IMR-90 (cell line): Measurements from ENCODE around the gene INPP5D. TPM values are rescaled to one million over a fixed set of nuclear protein-coding genes. Genes with fewer than 3 reads are reported as not detected.

Experiments used
- ATAC-seq: fragments of 200-7000 bp; cut with Tn5 transposase; 2 replicates; pipeline ENCODE4 v1.9.1; 2020; ENCODE audit warnings: low read depth, mild to moderate bottlenecking, moderate library complexity
- BruUV-seq: library from RNA; stranded (reverse); fragments of 400-500 nt; replicated peaks from 2 replicates; lab custom pipeline; 2021; lab: Mats Ljungman, UMichigan
- CTCF ChIA-PET: fragments of 300-600 bp; formaldehyde crosslinking; extraction: SDS; loops from one replicate; lab custom pipeline; 2021; ENCODE audit warnings: antibody characterized with exemption; lab: Yijun Ruan, JAX
- POLR2A ChIA-PET: fragments of 300-600 bp; sonication (Branson Sonifier 250); formaldehyde crosslinking; loops from one replicate; lab custom pipeline; 2022; ENCODE audit warnings: antibody characterized with exemption; ENCODE audit not compliant: unreplicated experiment; lab: Charles Lee
- DNase-seq: peaks from one replicate; pipeline ENCODE4 v3.0.0; 2013
- H2AFZ ChIP-seq: replicated peaks from 2 replicates; pipeline ENCODE3; 2013; ENCODE audit warnings: low read length, mild to moderate bottlenecking; ENCODE audit not compliant: poor library complexity
- H2AK5ac ChIP-seq: 2 replicates; pipeline ENCODE4 v1.6.1; 2013; ENCODE audit warnings: low read depth, low read length, inconsistent platforms
- H2AK9ac ChIP-seq: replicated peaks from 2 replicates; pipeline ENCODE3; 2013; ENCODE audit warnings: mild to moderate bottlenecking, low read depth, low read length, moderate library complexity; ENCODE audit not compliant: poor library complexity
- H2BK120ac ChIP-seq: 2 replicates; pipeline ENCODE4 v1.6.1; 2013; ENCODE audit warnings: low read depth, low read length, inconsistent platforms
- H2BK15ac ChIP-seq: 3 replicates; pipeline ENCODE4 v1.6.1; 2013; ENCODE audit warnings: low read depth, low read length, inconsistent platforms
- H2BK20ac ChIP-seq: 2 replicates; pipeline ENCODE4 v1.6.1; 2013; ENCODE audit warnings: low read depth, mild to moderate bottlenecking, inconsistent platforms, low read length, moderate library complexity
- H2BK5ac ChIP-seq: 2 replicates; pipeline ENCODE4 v1.6.1; 2013; ENCODE audit warnings: mild to moderate bottlenecking, low read depth, low read length, inconsistent platforms; ENCODE audit not compliant: poor library complexity, severe bottlenecking
- H3K14ac ChIP-seq: replicated peaks from 2 replicates; pipeline ENCODE4 v1.6.1; 2013; ENCODE audit warnings: low read depth, low read length, inconsistent platforms
- H3K18ac ChIP-seq: 2 replicates; pipeline ENCODE4 v1.6.1; 2013; ENCODE audit warnings: low read depth, low read length, control low read depth
- H3K23ac ChIP-seq: 2 replicates; pipeline ENCODE4 v1.6.1; 2013; ENCODE audit warnings: low read depth, low read length, inconsistent platforms
- H3K27ac ChIP-seq: 2 replicates; pipeline ENCODE4 v1.5.1; 2013; ENCODE audit warnings: mild to moderate bottlenecking, control low read depth, low read length; ENCODE audit not compliant: insufficient read depth
- H3K27me3 ChIP-seq: 2 replicates; pipeline ENCODE4 v1.6.1; 2013; ENCODE audit warnings: low read length; ENCODE audit not compliant: control insufficient read depth, insufficient read depth
- H3K36me3 ChIP-seq: 2 replicates; pipeline ENCODE4 v1.6.1; 2013; ENCODE audit warnings: low read length, mixed read lengths; ENCODE audit not compliant: control insufficient read depth, insufficient read depth
- H3K4ac ChIP-seq: 2 replicates; pipeline ENCODE4 v1.6.1; 2013; ENCODE audit warnings: low read depth, low read length, inconsistent platforms
- H3K4me1 ChIP-seq: 2 replicates; pipeline ENCODE4 v1.6.1; 2013; ENCODE audit warnings: low read length, mixed read lengths; ENCODE audit not compliant: control insufficient read depth, insufficient read depth
- H3K4me2 ChIP-seq: 2 replicates; pipeline ENCODE4 v1.6.1; 2013; ENCODE audit warnings: low read depth, mild to moderate bottlenecking, control low read depth, low read length, moderate library complexity
- H3K4me3 ChIP-seq: 2 replicates; pipeline ENCODE4 v1.5.1; 2013; ENCODE audit warnings: low read depth, mild to moderate bottlenecking, control low read depth, low read length, moderate library complexity; ENCODE audit not compliant: insufficient read depth
- H3K56ac ChIP-seq: 2 replicates; pipeline ENCODE4 v1.6.1; 2013; ENCODE audit warnings: low read length, inconsistent platforms; ENCODE audit not compliant: insufficient read depth; ENCODE audit errors: extremely low read depth
- H3K79me1 ChIP-seq, 2 experiments: 2 replicates each; pipeline ENCODE4 v1.6.1; 2013; ENCODE audit warnings: low read length in 2 of 2, inconsistent platforms in 1 of 2, low read depth in 1 of 2
- H3K9ac ChIP-seq: 2 replicates; pipeline ENCODE4 v1.6.1; 2013; ENCODE audit warnings: low read depth, low read length, control low read depth
- H3K9me1 ChIP-seq: 2 replicates; pipeline ENCODE4 v1.6.1; 2013; ENCODE audit warnings: low read length, inconsistent platforms; ENCODE audit not compliant: insufficient read depth
- H3K9me3 ChIP-seq: 2 replicates; pipeline ENCODE4 v1.6.1; 2013; ENCODE audit warnings: low read length; ENCODE audit not compliant: control insufficient read depth, insufficient read depth
- H4K20me1 ChIP-seq: 2 replicates; pipeline ENCODE4 v1.6.1; 2013; ENCODE audit warnings: low read length, inconsistent platforms; ENCODE audit not compliant: insufficient read depth
- H4K5ac ChIP-seq: 2 replicates; pipeline ENCODE4 v1.6.1; 2013; ENCODE audit warnings: mild to moderate bottlenecking, low read depth, low read length, control low read depth
- H4K8ac ChIP-seq, 2 experiments: 2 replicates each; pipeline ENCODE4 v1.6.1; 2013; ENCODE audit warnings: low read depth in 2 of 2, low read length in 2 of 2, control low read depth in 1 of 2, inconsistent platforms in 1 of 2
- H4K91ac ChIP-seq: 2 replicates; pipeline ENCODE4 v1.6.1; 2013; ENCODE audit warnings: low read depth, low read length, inconsistent platforms; ENCODE audit not compliant: insufficient read depth
- BHLHE40 ChIP-seq: fragments of 150-350 bp; IDR thresholded peaks from 2 replicates; pipeline ENCODE4 v1.6.1; 2016; ENCODE audit warnings: mild to moderate bottlenecking, low read depth, low read length
- CEBPB ChIP-seq: IDR thresholded peaks from 2 replicates; pipeline ENCODE4 v1.6.1; 2012; ENCODE audit warnings: low read depth, low read length, improper control_type of control experiment
- CHD1 ChIP-seq: IDR thresholded peaks from 2 replicates; pipeline ENCODE4 v1.6.1; 2012; ENCODE audit warnings: low read depth, low read length, improper control_type of control experiment
- FOS ChIP-seq: fragments of 150-350 bp; IDR thresholded peaks from 2 replicates; pipeline ENCODE4 v1.6.1; 2016; ENCODE audit warnings: low read depth, low read length
- MAFK ChIP-seq: IDR thresholded peaks from 2 replicates; pipeline ENCODE4 v1.6.1; 2012; ENCODE audit warnings: low read depth, low read length, improper control_type of control experiment
- MAZ ChIP-seq: IDR thresholded peaks from 2 replicates; pipeline ENCODE4 v1.6.1; 2012; ENCODE audit warnings: low read depth, mild to moderate bottlenecking, low read length, improper control_type of control experiment, moderate library complexity, borderline replicate concordance
- MXI1 ChIP-seq: IDR thresholded peaks from 2 replicates; pipeline ENCODE4 v1.6.1; 2012; ENCODE audit warnings: low read depth, mild to moderate bottlenecking, low read length, moderate library complexity, borderline replicate concordance
- NFE2L2 ChIP-seq: fragments of 150-350 bp; IDR thresholded peaks from 2 replicates; pipeline ENCODE4 v1.6.1; 2016; ENCODE audit warnings: low read depth, mild to moderate bottlenecking, low read length
- POLR2A ChIP-seq: IDR thresholded peaks from 2 replicates; pipeline ENCODE4 v1.6.1; 2012; ENCODE audit warnings: mild to moderate bottlenecking, low read depth, low read length
- RAD21 ChIP-seq: IDR thresholded peaks from 2 replicates; pipeline ENCODE4 v1.6.1; 2012; ENCODE audit warnings: low read length, improper control_type of control experiment
- RCOR1 ChIP-seq: IDR thresholded peaks from 2 replicates; pipeline ENCODE4 v1.6.1; 2012; ENCODE audit warnings: mild to moderate bottlenecking, low read length, improper control_type of control experiment; ENCODE audit not compliant: insufficient replicate concordance
- RFX5 ChIP-seq: IDR thresholded peaks from 2 replicates; pipeline ENCODE4 v1.8.0; 2012; ENCODE audit warnings: low read depth, mild to moderate bottlenecking, low read length, moderate library complexity
- SMC3 ChIP-seq: fragments of 150-350 bp; IDR thresholded peaks from 2 replicates; pipeline ENCODE4 v1.6.1; 2016; ENCODE audit warnings: low read depth, mild to moderate bottlenecking, antibody characterized with exemption, low read length, moderate library complexity
- WGBS, 2 experiments: methylation state at CpG; one replicate each; pipeline versions ENCODE4 v1.1.5 to v1.1.7; 2013; ENCODE audit warnings: missing lambda C conversion rate in 2 of 2; ENCODE audit not compliant: insufficient read length in 1 of 2; ENCODE audit errors: extremely low coverage in 2 of 2; 5-methylcytosine and 5-hydroxymethylcytosine counted together
- dilution Hi-C: fragments of 300-500 bp; cut with HindIII; formaldehyde crosslinking; loops from one replicate; pipeline ENCODE4 v1.14.3; 2018; ENCODE audit warnings: low sequenced_read_pairs; ENCODE audit not compliant: unreplicated experiment
- in situ Hi-C: fragments of 300-500 bp; cut with MboI; formaldehyde crosslinking; loops from 3 replicates; pipeline ENCODE4 v1.14.3; 2019; ENCODE audit warnings: low sequenced_read_pairs, inconsistent platforms, mixed read lengths
- intact Hi-C: fragments of 100-400 bp; cut with micrococcal nuclease; formaldehyde crosslinking; loops from 2 replicates; pipeline ENCODE4 v1.10.0; 2022
- polyA plus RNA-seq, 3 experiments: library from polyadenylated mRNA; depleted of rRNA; stranded (reverse); fragments of >200 nt; gene quantifications; 2 replicates each; pipeline ENCODE4 v1.2.3, GENCODE V29; 2012; ENCODE audit warnings: low replicate concordance in 1 of 3
- total RNA-seq: library from RNA; depleted of rRNA; stranded (reverse); fragments of >200 nt; gene quantifications from 2 replicates; pipeline ENCODE4 v1.2.3, GENCODE V29; 2012
- TF ChIP-seq, protein P1 (sequence below): fragments of 150-350 bp; IDR thresholded peaks from 2 replicates; pipeline ENCODE4 v1.6.1; 2017; ENCODE audit warnings: mild to moderate bottlenecking, antibody characterized with exemption, low read length, low read depth
- TF ChIP-seq, protein P2 (sequence below): conservative IDR thresholded peaks from 2 replicates; pipeline ENCODE4 v1.5.1; 2012; ENCODE audit warnings: mild to moderate bottlenecking, low read depth, low read length, improper control_type of control experiment
- TF ChIP-seq, protein P3 (sequence below): fragments of 150-350 bp; IDR thresholded peaks from 2 replicates; pipeline ENCODE4 v1.6.1; 2016; ENCODE audit warnings: low read depth, mild to moderate bottlenecking, low read length, moderate library complexity, borderline replicate concordance

INPP5D gene
- total and polyA plus RNA-seq, 2 of the 4 experiments (the other 2 are of a cell fraction) = 0.18 to 0.29 TPM

DNA sequence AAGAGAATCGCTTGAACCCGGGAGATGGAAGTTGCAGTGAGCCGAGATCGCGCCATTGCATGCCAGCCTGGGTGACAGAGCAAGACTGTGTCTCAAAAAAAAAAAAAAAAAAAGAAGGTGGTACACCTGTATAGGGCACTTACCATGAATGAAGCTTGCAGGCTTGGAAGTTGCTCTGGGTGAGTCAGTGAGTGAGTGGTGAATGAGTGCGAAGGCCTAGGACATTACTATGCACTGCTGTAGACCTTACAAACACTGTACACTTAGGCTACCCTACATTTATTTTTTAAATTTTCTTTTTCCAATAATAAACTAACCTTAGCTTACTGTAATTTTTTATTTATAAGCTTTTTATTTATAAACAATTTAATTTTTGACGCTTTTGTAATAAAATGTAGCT lies 113.0 kb downstream of the INPP5D start:
- DNase-seq (no peak), ATAC-seq (no peak)
- Histone ChIP-seq H3K27me3 (peaks cover 7% of the 10 kb centered on the region; the same call in 1 of the 2 replicates), H3K4me3 (no peak overlapping the region), H2BK120ac (no peak overlapping the region), H3K18ac (no peak overlapping the region), H4K5ac (no peak overlapping the region), H2AK5ac (no peak overlapping the region), H4K8ac (no peak overlapping the region), H3K27ac (no peak overlapping the region), H3K23ac (no peak overlapping the region), H3K56ac (no peak overlapping the region), H3K79me1 (no peaks in the 10 kb centered on the region), H2BK20ac (no peak overlapping the region), H3K4me2 (no peak overlapping the region), H3K9ac (no peak overlapping the region), H3K4ac (no peak overlapping the region), H2AFZ (no peak overlapping the region), H2BK15ac (no peak overlapping the region), H4K91ac (no peak overlapping the region), H3K9me1 (no peaks in the 10 kb centered on the region), H4K20me1 (no peaks in the 10 kb centered on the region), H2AK9ac (no peak overlapping the region), H3K4me1 (no peaks in the 10 kb centered on the region), H3K14ac (no peak overlapping the region), H2BK5ac (no peak overlapping the region), H3K36me3 (no peaks in the 10 kb centered on the region), H3K9me3 (no peaks in the 10 kb centered on the region)
- CTCF ChIA-PET = interaction anchor here (0.7 kb wide), 1 partner anchor 18 kb away, joined by 3 read pairs; no protein-coding TSS in a partner anchor
- BruUV-seq = no TSS peak
- WGBS, 2 experiments = 100% methylated on average over 4 of the region's 7 CpGs; no CpG with 5 or more reads in 1 of the 2 experiments
- intact Hi-C loops (no loop called here), dilution Hi-C loops (no loop called here), in situ Hi-C loops (no loop called here)
- TF ChIP-seq, protein P1, sequence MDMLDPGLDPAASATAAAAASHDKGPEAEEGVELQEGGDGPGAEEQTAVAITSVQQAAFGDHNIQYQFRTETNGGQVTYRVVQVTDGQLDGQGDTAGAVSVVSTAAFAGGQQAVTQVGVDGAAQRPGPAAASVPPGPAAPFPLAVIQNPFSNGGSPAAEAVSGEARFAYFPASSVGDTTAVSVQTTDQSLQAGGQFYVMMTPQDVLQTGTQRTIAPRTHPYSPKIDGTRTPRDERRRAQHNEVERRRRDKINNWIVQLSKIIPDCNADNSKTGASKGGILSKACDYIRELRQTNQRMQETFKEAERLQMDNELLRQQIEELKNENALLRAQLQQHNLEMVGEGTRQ = no peak
- TF ChIP-seq BHLHE40 (no peak), RCOR1 (no peak), CHD1 (no peak), CEBPB (no peak), MAZ (no peak), RFX5 (no peak), FOS (no peak), POLR2A (no peak), MXI1 (no peak), NFE2L2 (no peak), SMC3 (no peak), MAFK (no peak), RAD21 (no peak)
- TF ChIP-seq, protein P2, sequence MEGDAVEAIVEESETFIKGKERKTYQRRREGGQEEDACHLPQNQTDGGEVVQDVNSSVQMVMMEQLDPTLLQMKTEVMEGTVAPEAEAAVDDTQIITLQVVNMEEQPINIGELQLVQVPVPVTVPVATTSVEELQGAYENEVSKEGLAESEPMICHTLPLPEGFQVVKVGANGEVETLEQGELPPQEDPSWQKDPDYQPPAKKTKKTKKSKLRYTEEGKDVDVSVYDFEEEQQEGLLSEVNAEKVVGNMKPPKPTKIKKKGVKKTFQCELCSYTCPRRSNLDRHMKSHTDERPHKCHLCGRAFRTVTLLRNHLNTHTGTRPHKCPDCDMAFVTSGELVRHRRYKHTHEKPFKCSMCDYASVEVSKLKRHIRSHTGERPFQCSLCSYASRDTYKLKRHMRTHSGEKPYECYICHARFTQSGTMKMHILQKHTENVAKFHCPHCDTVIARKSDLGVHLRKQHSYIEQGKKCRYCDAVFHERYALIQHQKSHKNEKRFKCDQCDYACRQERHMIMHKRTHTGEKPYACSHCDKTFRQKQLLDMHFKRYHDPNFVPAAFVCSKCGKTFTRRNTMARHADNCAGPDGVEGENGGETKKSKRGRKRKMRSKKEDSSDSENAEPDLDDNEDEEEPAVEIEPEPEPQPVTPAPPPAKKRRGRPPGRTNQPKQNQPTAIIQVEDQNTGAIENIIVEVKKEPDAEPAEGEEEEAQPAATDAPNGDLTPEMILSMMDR = no peak
- TF ChIP-seq, protein P3, sequence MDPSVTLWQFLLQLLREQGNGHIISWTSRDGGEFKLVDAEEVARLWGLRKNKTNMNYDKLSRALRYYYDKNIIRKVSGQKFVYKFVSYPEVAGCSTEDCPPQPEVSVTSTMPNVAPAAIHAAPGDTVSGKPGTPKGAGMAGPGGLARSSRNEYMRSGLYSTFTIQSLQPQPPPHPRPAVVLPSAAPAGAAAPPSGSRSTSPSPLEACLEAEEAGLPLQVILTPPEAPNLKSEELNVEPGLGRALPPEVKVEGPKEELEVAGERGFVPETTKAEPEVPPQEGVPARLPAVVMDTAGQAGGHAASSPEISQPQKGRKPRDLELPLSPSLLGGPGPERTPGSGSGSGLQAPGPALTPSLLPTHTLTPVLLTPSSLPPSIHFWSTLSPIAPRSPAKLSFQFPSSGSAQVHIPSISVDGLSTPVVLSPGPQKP = no peak
- POLR2A ChIA-PET = no interaction called here
